Tibial nerve (tissue), 4 donors: ENCODE data around the gene CDK6. TPM values are rescaled to one million over a fixed set of nuclear protein-coding genes. Genes with fewer than 3 reads are reported as not detected.

ENCODE experiments used
- DNase-seq, 2 donors: peaks; one replicate each; pipeline ENCODE4 v3.0.0-alpha.2; 2019; ENCODE audit warnings: low spot score in 2 of 2
- H3K27ac ChIP-seq, 4 donors: fragments of 200-600 bp; sonication (generic) in 3 of 4; one replicate each; pipeline ENCODE4 v1.5.1; 2017 to 2019; ENCODE audit warnings: mild to moderate bottlenecking in 1 of 4
- H3K27me3 ChIP-seq, 2 donors: fragments of 200-600 bp; sonication (generic) in 1 of 2; one replicate each; pipeline versions ENCODE4 v1.5.1 to v1.6.0; 2017 to 2019
- H3K36me3 ChIP-seq, 3 donors: fragments of 200-600 bp; sonication (generic); one replicate each; pipeline ENCODE4 v1.5.1; 2018 to 2019
- H3K4me1 ChIP-seq, 4 donors: fragments of 200-600 bp; sonication (generic) in 3 of 4; one replicate each; pipeline ENCODE4 v1.5.1; 2017 to 2019
- H3K4me3 ChIP-seq, 4 donors: fragments of 200-600 bp; sonication (generic) in 3 of 4; one replicate each; pipeline ENCODE4 v1.5.1; 2017 to 2019; ENCODE audit warnings: mild to moderate bottlenecking in 1 of 4, moderate library complexity in 1 of 4
- H3K9me3 ChIP-seq, 4 donors: fragments of 200-600 bp; sonication (generic) in 3 of 4; one replicate each; pipeline ENCODE4 v1.5.1; 2017 to 2019
- EP300 ChIP-seq, 2 donors: sonication (generic); formaldehyde crosslinking; IDR thresholded peaks; one replicate each; pipeline ENCODE4 v1.6.1; 2017; ENCODE audit warnings: antibody characterized with exemption in 2 of 2, mild to moderate bottlenecking in 1 of 2
- POLR2A ChIP-seq, 2 donors: fragments of 450-650 bp; IDR thresholded peaks; one replicate each; pipeline ENCODE4 v1.6.1; 2017; ENCODE audit warnings: antibody characterized with exemption in 2 of 2, mild to moderate bottlenecking in 2 of 2, moderate library complexity in 2 of 2
- WGBS, 2 donors: methylation state at CpG; one replicate each; pipeline ENCODE4 v1.1.5; 2018; 5-methylcytosine and 5-hydroxymethylcytosine counted together
- total RNA-seq, 4 donors: library from RNA; depleted of rRNA; stranded (reverse); fragments of >200 nt; gene quantifications; one replicate each; pipeline ENCODE4 v1.1.0, GENCODE V29; 2016
- TF ChIP-seq, protein P1 (sequence below), 5 experiments: fragments of 200-600 bp in 3 of 5; fragments of 450-650 bp in 2 of 5; sonication (generic) in 3 of 5; IDR thresholded peaks; one replicate each; pipeline ENCODE4 v1.5.1; 2016 to 2019; ENCODE audit warnings: antibody characterized with exemption in 5 of 5, mild to moderate bottlenecking in 3 of 5, moderate library complexity in 2 of 5

Gene CDK6
- total RNA-seq, 4 donors from 2014 or later = 14.4 to 45.4 (median 26.6) TPM

DNA sequence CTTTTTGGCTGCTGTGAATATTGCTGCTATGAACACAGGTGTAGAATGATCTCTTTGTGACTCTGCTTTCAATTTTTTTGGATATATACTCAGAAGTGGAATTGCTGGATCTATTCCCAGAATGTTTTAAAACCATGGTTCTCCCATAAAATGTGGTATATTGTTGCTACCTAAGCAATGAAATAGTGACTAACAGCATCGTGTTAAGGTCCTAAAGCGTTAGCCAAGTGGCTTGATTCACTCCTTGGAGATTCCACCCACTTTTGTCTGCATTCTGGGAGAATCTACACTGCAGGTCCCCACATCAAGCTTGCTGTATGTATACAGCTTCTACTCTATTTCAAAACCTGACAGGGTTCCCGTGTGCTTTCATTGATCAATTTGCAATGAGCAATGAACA is 105.6 kb downstream of the CDK6 start:
- DNase-seq = no peak
- 88 to 90% methylated on average over 3 of the region's 3 CpGs for WGBS, 2 donors

DNA sequence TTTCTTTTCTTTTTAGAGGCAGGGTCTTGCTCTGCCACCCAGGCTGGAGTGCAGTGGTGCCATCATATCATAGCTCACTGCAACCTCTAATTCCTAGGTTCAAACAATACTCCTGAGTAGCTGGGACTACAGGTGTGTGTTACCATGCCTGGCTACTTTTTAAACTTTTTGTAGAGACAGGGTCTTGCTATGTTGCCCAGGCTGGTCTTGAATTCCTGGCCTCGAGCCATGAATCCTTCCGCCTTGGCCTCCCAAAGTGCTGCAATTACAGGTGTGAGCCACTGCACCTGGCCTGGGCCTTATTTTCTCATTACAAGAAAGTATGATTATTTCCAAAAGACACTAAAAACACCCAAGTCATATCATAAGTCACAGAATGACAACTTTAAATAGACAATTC is 106.6 kb downstream of the CDK6 start:
- peaks cover 0 to 5% (median 0%) of the 10 kb centered on the region in 3 donors for H3K36me3 ChIP-seq
- H3K27ac ChIP-seq = no peak overlapping the region
- TF ChIP-seq POLR2A (IDR thresholded peaks at IDR 0.05) = no peak
- WGBS, 2 donors = 98 to 100% methylated on average over 2 of the region's 2 CpGs
- no peaks in the 10 kb centered on the region for H3K27me3 ChIP-seq
- H3K9me3 ChIP-seq = no peaks in the 10 kb centered on the region
- no peak for DNase-seq
- no peak overlapping the region for H3K4me3 ChIP-seq
- H3K4me1 ChIP-seq = peaks cover 0 to 21% (median 2%) of the 10 kb centered on the region in 4 donors

More for the DNA sequence above, 105.6 kb downstream of the CDK6 start:
- H3K4me1 ChIP-seq = peaks cover 0 to 21% (median 2%) of the 10 kb centered on the region in 4 donors
- H3K27ac ChIP-seq = no peak overlapping the region
- no peaks in the 10 kb centered on the region for H3K36me3 ChIP-seq
- H3K4me3 ChIP-seq = no peak overlapping the region
- no peaks in the 10 kb centered on the region for H3K27me3 ChIP-seq
- H3K9me3 ChIP-seq = no peaks in the 10 kb centered on the region
- TF ChIP-seq, protein P1, sequence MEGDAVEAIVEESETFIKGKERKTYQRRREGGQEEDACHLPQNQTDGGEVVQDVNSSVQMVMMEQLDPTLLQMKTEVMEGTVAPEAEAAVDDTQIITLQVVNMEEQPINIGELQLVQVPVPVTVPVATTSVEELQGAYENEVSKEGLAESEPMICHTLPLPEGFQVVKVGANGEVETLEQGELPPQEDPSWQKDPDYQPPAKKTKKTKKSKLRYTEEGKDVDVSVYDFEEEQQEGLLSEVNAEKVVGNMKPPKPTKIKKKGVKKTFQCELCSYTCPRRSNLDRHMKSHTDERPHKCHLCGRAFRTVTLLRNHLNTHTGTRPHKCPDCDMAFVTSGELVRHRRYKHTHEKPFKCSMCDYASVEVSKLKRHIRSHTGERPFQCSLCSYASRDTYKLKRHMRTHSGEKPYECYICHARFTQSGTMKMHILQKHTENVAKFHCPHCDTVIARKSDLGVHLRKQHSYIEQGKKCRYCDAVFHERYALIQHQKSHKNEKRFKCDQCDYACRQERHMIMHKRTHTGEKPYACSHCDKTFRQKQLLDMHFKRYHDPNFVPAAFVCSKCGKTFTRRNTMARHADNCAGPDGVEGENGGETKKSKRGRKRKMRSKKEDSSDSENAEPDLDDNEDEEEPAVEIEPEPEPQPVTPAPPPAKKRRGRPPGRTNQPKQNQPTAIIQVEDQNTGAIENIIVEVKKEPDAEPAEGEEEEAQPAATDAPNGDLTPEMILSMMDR (IDR thresholded peaks at IDR 0.05) = no peak
- TF ChIP-seq POLR2A (IDR thresholded peaks at IDR 0.05) (no peak), EP300 (IDR thresholded peaks at IDR 0.05) (no peak)

DNA sequence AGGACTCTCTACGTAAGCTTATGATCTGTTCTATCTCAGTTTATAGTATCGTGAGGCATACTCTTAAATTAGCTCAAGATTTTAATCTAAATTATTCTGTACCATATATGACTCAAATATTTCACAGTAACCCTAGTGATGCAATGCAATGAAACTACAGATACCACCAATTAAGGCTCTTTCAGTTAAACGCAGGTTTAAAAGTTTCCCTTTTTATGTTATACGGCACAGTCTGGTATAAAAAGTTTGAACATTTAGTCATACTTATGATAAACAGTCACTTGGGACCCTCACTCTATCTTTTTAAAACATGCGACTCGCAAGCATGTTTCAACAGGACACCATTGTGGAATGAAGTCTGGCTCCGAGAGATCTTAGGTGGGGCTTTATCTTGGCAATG is 107.2 kb downstream of the CDK6 start:
- peaks cover 0 to 26% (median 3%) of the 10 kb centered on the region in 4 donors for H3K4me1 ChIP-seq
- TF ChIP-seq EP300 (IDR thresholded peaks at IDR 0.05) (no peak), POLR2A (IDR thresholded peaks at IDR 0.05) (no peak)
- TF ChIP-seq, protein P1 (IDR thresholded peaks at IDR 0.05) = no peak
- no peaks in the 10 kb centered on the region for H3K9me3 ChIP-seq
- no peak overlapping the region for H3K27ac ChIP-seq
- peaks cover 0 to 5% (median 0%) of the 10 kb centered on the region in 3 donors for H3K36me3 ChIP-seq
- WGBS, 2 donors = 78 to 87% methylated on average over 7 of the region's 7 CpGs
- H3K27me3 ChIP-seq = no peaks in the 10 kb centered on the region
- no peak for DNase-seq
- H3K4me3 ChIP-seq = no peak overlapping the region

DNA sequence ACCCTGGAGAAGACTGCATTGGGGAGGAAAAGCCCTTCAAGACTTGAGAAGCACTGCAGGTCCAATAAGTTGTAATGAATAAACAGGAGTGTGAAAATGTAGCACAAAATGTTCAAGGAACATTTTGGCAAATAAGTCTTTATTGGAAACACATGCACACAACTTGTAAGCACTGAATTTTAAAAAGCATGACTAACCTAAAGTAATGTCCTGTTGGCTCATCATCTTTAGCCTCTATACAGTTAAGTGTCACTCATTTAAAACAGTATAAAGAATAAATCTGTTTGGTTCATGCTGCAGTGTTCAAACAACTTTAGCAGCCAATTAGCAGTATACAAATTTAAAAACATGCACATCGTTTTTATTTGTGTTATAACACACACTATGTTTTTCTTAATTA is 108.6 kb downstream of the CDK6 start:
- TF ChIP-seq EP300 (IDR thresholded peaks at IDR 0.05) (no peak), POLR2A (IDR thresholded peaks at IDR 0.05) (no peak)
- TF ChIP-seq, protein P1 (IDR thresholded peaks at IDR 0.05) = no peak
- 69 to 79% methylated on average over 1 of the region's 1 CpG for WGBS, 2 donors
- Histone ChIP-seq H3K9me3 (no peaks in the 10 kb centered on the region), H3K4me3 (no peak overlapping the region), H3K27ac (no peak overlapping the region), H3K27me3 (no peaks in the 10 kb centered on the region), H3K36me3 (peaks cover 0 to 5% (median 0%) of the 10 kb centered on the region in 3 donors), H3K4me1 (peaks cover 0 to 41% (median 10%) of the 10 kb centered on the region in 4 donors)
- DNase-seq = no peak

DNA sequence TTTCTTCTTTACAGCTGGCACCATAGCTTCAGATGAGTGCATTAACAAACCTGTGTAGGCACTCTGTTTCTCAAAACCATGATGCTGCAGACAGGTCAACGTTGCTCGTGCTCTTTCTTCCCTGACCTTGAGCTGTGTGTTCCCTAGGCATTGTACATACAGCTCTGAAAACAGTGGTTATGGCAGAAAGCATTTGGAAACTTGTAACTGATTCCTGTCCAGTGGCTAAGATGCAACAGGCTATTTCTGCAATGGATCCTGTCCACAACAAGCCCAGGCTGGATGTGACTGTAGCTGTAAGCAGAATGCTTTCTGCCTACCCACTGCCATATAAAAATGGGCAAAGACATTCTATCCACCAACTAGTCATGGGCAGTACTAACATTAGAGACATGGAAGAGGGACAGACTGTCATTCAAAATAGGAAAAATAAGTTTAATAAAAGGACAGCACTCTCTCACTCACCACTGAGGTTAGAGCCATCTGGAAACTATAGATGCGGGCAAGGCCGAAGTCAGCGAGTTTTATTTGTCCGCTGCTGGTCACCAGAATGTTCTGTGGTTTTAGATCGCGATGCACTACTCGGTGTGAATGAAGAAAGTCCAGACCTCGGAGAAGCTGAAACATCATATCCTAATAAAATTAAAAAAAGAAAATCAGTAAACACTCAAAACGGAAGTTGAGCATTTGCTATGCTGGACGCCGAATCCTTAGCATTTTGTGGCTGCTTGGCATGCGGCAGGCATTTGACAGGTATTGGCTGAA is 111.0 kb downstream of the CDK6 start:
- Histone ChIP-seq H3K27ac (no peak overlapping the region), H3K4me1 (peaks cover 0 to 33% (median 9%) of the 10 kb centered on the region in 4 donors), H3K27me3 (no peaks in the 10 kb centered on the region), H3K4me3 (no peak overlapping the region), H3K36me3 (peaks cover 0 to 5% (median 0%) of the 10 kb centered on the region in 3 donors), H3K9me3 (no peaks in the 10 kb centered on the region)
- DNase-seq = no peak
- TF ChIP-seq POLR2A (IDR thresholded peaks at IDR 0.05) = no peak
- no peak for TF ChIP-seq EP300 (IDR thresholded peaks at IDR 0.05)
- TF ChIP-seq, protein P1 (IDR thresholded peaks at IDR 0.05) = no peak
- 88% methylated on average over 14 of the region's 14 CpGs for WGBS, 2 donors
